NCI-H2196 treated with DMSO at 0.1 percent for 48 hours (cell line): Measurements from ENCODE around the gene PPFIBP2.
"Not testable (repeated sequence)": the region's sequence is repeated elsewhere in the genome, so short reads cannot be mapped to it uniquely, and the experiment has no call there.

Source experiments
- DNase-seq: peaks from one replicate; lab custom pipeline; 2025; ENCODE audit not compliant: unreplicated experiment; lab: John Stamatoyannopoulos, UW

The PPFIBP2 gene

DNA sequence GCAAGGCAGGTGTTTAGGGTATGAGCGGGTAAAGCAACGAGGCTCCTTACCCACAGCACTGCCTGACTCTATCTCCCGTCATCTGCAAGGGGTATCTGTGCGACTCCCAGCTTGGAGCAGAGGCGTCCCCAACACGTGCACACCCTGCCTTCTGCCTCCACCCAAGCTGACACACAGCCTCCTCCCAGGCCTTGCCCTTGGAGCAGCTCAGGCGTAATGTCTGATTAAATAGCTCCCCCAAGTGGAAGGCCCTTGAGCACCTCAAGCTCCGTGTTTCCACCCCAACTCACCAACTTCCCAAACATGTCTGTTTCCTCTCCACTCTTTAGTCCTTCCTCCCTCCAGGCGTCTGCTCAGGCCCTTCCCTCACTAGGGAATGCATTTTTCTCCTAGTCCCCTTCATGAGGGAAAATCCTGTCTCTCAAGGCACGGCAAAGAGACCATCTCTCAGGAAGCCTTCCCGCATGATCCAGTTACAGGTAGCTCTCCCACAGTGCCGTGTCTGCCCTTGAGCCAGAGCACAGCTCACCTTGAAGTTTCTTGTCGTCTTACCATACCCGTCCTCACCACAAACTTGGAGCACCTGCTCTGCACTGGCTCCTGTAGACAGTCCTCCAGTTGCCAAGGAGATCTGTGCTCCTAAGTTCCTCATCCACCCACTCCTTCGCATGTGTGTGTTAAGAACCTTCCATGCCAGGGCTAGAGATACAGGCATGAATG is 143.7 kb downstream of the PPFIBP2 start:
- DNase-seq = peak; percentile 3

DNA sequence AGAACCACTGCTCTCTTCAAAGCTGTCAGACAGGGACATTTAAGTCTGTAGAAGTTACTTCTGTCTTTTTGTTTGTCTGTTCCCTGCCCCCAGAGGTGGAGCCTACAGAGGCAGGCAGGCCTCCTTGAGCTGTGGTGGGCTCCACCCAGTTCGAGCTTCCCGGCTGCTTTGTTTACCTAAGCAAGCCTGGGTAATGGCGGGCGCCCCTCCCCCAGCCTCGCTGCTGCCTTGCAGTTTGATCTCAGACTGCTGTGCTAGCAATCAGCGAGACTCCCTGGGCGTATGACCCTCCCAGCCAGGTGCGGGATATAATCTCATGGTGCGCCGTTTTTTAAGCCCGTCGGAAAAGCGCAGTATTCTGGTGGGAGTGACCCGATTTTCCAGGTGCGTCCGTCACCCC is 149.7 kb downstream of the PPFIBP2 start:
- not testable (repeated sequence) for DNase-seq

DNA sequence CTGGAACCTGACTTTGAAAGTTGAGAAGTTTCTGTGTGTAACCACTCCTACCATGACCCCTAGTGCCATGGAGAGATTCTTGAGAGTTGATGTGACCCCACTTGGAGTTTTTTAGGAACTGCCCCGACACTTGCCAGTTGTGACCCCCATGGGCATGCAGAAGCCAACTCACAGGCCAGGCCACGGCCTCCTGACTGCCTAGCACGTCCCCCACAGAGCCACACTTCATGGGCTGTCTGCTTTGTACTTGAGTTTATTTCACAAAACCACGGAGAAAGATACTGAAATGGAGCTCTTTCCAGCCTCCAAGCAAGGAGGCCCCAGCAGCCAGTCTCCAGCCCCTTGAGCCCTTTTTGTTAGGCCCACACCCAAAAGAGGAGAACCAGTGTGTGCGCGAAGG is 151.1 kb downstream of the PPFIBP2 start:
- no peak for DNase-seq

DNA sequence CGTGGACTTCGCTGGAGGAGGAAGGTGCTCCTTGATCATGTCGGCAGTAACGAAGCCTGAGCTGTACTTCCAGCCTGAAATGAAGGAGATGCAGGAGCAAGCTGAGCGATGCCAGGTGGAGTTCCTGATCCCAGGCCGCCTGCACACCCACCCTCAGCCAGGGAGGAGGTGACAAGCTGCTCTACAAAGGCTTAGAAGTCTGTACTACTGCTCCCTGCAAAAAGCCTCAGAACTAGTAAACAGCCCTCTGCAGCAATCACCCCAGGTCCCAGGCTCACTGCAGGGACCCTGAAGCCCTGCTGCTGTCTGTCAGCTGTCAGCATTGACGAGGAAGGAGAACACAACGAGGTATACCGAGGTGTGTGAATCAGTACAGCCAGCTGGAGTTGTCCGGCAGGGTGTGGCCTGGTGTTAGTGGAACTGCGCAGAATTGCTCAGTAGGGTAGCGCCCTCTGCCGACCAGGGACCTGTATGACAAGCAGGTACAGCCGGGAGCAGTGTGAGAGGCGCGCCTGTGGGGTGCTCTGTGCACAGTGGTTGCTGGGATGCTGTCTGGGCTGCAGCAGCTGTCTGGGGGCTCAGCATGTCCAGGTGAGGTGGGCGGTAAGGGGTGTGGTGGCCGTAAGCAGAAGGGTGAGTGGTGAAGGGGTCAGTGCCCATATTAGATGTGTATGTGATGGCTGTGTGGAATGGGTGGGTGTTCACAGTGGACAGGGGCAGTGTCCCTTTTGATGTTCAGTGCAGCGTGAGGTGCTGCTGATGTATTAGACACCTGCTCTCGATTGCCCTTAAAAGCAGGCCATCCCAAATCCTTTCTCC is 151.9 kb downstream of the PPFIBP2 start:
- peak; percentile 59 for DNase-seq

DNA sequence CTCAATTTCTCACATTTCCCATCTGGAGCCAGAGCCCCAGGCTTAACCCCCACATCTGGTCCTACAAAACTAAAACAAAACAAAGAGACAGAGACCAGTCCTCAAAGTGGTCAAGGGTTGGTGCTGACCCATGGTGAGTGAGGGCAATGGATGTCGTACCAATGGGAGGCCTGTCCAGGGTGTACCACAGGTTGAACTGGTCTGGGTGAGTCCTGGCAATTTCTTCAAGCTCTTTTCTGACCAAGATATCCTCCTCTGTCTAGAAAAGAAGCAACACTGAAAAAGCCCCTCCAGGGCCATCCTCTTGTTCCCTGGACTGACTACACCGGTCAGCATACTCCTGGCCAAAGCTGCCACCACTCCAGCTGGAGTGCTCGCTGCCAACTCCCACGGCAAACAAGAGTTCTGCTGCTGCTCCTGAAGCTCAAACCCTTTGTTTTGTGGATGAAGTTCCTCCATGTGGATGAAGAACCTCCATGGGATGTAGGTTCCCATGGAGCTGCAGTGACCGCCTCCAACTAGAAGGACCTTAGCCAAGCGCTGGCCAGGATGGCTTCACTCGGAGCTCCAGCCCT is 152.6 kb downstream of the PPFIBP2 start:
- DNase-seq = no peak

DNA sequence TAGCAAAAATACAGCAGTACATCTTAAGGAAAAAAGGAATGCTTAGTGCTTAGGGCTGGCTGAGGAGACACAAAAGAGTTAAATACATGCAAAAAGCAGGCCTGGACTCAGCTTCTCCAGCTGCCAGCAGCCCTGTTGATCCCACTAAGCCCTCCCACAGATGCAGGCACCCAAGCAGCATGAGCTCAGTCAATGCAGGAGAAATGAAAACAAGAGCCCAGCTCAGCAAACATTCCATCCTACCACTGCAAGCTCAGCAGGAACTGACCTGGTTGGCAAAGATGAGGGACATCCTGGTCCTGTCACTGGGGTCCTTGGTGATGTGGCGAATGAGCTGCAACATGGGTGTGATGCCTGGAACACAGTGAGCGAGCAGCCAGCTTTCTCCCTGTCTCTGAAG is 153.7 kb downstream of the PPFIBP2 start:
- no peak for DNase-seq

DNA sequence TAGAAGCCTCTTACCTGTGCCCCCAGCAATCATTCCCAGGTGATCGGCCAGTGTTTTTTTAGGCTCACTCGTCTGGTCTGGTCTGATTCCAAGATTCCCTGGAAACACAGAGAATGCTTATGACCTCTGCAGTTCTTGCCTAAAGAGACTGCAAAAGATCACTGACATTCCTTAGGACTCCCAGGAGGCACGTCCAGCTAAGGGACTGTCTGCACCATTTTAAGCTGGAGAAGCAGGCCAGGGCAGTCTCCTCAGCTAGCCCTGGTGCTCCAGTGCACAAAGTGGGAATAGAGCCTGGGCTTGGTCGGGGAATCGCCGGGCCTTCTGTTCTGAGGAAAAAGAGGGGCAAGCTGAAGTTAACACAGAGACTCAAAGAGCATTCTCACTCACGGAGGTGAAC is 154.7 kb downstream of the PPFIBP2 start:
- DNase-seq = no peak

DNA sequence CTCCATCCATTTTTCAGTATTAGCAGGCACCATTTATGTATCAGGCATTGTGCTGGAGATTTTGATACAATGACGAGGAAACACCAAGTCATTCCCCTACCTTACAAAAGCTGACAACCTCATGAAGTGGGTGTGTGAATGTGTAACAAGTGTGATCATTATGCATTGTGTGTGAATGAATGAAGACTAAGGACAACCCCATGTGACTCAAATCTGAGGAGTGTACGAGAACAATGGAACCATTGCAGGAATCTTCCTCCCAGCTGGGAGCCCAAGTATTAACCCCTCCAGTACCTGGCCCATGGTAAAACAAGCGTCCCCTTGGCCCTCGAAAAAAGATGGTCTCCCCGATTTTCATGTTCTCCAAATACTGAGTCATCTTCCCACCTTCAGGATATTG is 155.1 kb downstream of the PPFIBP2 start:
- no peak for DNase-seq

DNA sequence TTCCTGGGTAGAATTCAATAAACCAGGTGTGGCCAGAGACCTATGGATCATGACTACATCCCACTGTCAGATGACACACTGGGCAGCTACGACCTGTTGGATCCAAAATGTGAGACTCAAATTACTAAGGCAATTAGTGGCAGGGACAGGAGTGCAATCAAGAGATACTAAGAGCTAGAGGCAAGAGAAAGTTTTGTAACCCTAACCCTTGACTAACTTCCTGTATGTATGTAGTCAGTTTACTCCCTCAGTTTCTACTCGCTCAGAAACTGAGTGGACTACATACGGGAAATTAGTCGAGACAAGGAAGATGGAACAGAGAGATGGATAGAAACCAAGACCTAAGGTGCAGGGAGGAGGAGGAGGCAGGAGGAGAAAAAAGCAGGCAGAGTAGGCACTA is 156.8 kb downstream of the PPFIBP2 start:
- no peak for DNase-seq

DNA sequence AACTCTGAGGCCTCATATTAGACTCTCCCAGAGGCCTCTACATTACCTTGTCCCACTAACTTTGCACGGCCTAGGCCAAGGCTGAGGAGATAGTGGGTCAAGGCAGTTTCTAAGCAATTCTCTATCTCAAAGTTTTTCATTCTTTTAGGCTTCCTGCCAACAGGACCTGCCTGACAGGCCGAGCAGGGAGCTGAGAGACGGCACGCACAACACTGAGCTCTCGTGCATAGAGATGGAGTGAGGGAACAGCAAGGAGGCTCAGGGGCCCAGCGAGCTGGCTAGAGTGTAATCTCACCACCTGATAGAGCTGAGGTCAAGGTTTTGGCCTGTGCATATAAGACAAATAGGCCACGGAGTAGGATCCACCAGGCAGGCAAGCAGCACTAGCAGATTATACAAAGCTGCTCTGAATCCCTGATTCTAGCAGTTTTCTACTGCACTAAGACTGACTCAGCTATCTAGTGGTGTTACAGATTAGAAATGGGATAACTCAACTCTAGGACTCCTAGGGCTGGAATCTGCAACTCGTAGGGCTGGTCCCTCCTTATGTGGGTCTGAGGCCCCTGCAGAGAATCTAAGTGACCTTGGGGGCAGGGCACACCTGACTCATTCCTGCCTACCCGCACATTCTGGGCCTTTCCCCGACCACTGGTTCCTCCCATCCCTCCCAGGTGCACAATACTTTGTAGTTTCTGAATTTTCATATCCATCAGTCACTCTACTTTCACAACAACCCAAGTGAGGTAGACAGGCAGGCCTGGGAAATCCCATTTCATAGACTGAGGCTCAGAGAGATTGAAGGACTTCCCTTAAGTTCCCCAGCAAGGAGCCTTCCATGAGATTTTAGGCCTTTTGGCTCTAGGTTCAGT is 157.8 kb downstream of the PPFIBP2 start:
- DNase-seq = no peak

DNA sequence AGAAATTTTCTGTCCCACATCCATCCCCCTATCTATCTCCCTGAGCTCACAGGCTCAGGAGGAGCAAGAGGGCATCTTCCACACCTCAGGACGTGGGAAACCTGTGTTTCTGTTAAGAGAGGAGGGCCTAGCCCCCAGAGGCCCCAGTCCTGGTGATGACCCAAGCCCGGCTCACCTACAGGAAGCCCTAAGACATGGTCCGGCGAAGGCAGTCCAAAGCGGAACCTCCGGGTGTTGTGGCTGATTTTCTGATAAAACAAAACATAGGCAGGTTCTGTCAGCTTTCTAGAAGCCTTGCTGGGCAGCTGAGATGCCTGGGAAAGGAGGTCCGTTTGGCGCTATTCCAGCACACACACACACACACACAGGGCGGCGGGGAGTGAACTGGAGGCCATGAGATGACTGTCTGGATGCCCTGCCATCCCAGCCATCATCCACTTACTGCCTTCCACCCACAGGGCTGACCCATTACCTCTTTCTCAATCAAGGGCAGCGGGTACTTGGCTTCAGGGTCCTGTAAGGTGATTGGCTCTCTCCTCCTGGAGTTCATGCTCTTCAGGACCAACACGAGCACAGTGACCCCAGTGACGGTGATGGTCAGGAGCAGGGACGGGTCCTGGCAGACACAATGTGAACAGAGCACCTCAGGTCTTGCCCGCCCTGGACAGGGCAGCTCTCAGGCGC is 158.6 kb downstream of the PPFIBP2 start:
- DNase-seq = no peak

DNA sequence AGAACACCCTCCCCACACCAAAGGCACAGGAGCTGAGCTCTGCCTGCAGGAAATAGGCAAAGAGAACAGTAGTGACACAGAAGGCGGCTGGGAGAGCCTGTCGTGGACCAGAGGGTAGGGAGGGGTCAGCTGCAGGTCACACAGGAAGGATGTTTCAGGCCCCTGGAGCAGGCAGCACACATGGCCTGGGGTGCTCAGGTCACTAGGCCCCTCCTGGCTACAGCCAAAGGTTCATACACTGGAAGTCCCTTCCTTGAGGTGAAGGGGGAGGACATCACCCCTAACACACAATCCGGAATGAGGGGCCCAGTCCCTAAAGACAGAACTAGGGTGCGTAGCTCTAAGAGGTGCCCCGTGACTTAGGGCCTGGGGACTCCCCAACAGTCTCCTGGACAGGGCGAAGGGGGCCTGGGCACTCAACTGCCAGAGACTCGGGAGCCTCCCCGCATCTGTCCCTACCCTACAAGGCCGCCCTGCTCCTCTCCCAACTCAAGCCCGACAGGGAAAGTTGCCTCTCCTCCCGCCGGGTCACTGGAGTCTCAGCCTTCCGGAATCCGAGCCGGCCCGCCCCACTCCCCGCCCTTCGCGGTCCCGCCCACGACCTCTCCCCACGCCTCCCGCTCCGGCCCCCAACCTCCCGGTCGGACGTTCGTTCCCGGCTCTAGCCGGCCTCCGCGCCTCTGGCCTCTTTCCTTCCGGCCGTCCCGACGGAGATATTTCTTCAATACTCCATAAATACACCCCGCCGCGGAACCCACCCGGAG is 159.3 kb downstream of the PPFIBP2 start, which contains the start of gene CYB5R2:
CYB5R2 (minus strand) TSS at position 541 of the 764 bp plus-strand sequence. CDS start 675 bp downstream, outside the sequence.
- DNase-seq = no peak

DNA sequence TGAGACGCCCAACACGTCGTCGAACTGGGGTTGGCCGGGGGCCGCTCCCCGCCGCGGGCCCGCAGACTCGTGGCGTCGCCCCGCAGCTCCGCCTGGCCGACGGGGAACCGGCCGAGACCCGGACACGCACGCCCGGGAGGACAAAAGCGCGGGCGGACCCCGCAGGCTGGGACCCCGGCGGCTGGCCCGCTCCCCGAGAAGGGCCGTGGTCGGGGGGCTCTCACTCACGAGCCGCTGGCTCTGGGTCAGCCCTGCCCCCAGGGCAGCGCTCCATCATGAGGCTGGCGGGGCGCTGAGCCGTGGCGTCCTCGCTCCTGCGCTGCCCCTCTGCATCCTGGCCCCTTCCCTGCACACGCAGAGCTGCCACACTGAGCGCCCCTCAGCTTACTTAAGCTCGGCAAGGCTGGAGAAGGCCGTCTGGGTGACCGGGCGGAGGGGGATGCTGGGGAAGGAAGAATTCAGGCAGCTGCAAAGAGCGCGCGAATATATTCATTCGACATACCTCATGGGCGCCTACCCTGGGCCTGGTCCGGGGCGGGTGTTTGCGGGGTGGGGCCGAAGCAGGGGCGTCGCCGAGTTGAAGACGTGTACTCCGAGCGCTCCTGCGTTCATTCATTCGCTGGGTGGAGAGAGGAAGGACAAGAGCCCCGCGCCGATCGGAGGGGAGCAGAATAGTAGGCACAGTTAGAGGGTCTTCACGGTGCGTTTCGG is 160.1 kb downstream of the PPFIBP2 start:
- no peak for DNase-seq

DNA sequence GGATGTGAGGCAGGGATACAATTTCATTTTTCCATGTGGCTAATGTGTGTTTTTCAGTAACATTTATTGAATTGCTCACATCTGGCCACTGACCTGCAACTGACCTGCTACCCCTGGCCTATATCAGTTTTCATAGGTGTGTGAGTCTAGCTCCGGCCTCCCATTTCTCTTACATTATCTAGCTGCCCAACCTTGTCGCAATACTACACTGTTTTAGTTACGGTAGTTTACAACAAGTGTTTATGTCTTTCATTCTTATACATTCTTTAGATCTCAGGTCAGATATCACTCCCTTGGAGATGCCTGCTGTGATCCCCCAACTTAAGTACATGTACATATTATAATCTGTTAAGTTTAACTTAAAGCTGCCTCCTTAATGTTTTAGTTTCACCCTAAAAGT is 161.8 kb downstream of the PPFIBP2 start:
- no peak for DNase-seq

DNA sequence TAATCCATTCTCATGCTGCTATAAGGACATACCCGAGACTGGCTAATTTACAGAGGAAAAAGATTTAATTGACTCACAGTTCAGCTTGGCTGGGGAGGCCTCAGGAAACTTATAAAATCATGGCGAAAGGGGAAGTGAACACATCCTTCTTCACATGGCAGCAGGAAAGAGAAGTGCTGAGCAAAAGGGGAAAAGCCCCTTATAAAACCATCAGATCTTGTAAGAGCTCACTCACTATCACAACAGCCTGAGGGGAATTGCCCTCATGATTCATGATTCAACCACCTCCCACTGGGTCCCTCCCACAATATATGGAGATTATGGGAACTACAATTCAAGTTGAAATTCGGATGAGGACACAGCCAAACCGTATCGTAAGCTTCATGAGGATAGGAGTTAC is 163.3 kb downstream of the PPFIBP2 start:
- DNase-seq = no peak

DNA sequence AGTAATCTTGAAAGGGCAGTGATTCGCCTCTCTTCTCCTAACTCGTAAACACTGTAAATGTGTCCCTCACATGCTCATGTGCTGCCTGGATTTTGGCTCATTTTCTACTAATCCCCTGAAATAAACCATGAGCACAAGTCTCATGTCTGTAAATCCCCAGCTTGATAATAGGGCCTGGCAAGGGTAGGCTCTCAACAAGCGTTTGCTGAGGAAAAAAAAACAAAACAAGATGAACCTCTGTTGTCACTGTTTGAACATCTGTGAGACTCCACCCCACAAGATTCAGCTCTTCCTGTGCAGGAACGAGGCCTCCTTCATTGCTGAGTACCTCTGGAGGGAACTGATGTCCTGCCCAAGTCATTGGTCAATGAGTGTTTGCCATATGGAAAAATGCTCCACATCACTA is 164.0 kb downstream of the PPFIBP2 start:
- no peak for DNase-seq

DNA sequence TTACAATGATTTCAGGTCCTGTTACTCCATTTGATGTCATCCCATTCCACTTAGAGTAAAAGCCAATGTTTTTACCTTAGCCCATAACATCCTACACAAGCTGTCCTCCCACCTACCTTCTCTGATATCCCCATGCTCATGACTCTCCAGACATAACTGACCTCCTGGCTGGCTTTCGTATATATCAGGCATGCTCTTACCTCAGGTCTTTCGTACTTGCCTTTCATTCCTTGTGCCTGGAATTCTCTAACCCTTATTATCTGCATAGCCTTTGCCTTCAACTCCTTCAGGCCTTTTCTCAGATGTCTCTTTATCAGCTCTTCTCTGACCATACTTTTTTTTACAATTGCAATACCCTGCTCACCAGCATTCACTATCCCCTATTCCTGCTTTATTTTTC is 169.8 kb downstream of the PPFIBP2 start:
- DNase-seq = no peak

DNA sequence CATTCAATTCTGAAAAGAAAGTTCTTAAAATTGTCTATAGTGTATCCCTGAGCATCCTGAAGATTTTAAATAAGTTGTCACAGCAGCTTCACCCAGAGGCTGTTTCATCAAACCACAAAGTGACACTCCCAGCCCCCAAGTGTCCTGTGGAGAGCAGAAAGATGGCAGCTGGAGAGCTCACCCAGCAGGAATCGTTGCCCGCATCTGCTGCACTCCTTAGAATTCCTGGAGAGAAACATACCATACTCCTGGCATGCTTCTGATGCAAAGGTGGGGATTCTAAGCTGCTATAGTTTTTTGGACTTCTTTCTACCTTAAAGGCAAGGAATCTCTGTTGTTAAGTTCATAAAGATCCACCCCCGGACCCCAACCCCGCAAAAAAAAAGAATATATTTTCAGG is 173.0 kb downstream of the PPFIBP2 start:
- no peak for DNase-seq

DNA sequence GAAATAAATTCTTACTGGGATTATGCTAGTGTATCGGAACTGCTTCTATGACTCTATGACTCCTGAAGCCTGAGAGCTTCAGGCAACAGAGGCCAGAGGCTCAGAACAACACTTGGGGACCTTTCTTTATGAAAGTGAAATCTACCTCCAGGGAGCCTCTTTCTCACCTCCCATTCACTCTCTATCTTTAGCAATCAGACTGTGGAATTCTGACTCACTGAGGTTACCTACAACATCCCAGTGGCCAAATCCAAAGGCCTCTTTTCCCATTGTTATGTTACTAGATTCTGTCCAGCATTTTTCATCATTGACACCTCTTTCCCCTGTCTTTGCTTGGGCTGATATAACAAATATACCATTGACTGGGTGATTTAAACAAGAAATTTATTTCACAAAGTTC is 173.6 kb downstream of the PPFIBP2 start:
- DNase-seq = no peak
